HG02938 (cell line): Measurements from ENCODE around the gene XK.

Experiments
- ATAC-seq: cut with Tn5 transposase; IDR thresholded peaks from one replicate; pipeline ENCODE4 v1.9.1; 2021; ENCODE audit warnings: mild to moderate bottlenecking, moderate library complexity; ENCODE audit not compliant: unreplicated experiment

XK gene

DNA sequence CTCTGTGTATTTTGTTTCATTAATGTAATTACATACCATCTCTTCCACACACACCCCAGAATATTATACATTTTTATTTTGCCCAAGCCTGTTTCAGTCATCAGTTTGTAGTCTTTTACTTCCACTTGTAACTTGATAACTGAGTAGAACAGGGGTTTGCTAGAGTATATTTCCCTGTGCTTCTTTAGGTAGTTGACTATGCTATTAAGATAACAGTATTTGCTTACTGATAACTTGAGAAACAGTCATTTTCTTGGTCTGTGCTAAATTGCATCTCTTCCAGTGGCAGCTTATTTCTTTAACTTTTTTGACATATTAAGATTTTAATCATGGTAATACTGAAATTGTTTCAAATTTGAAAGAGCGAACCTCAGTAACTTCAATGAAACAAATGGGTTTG is 7.0 kb upstream of the XK start:
- no peak for ATAC-seq

- no peak for ATAC-seq
Measured at GRCh38 chrX:37679230-37679629, 6.4 kb upstream of the XK start.

GRCh38 chrX:37679888-37680287 is 5.7 kb upstream of the XK start:
- ATAC-seq = no peak

DNA sequence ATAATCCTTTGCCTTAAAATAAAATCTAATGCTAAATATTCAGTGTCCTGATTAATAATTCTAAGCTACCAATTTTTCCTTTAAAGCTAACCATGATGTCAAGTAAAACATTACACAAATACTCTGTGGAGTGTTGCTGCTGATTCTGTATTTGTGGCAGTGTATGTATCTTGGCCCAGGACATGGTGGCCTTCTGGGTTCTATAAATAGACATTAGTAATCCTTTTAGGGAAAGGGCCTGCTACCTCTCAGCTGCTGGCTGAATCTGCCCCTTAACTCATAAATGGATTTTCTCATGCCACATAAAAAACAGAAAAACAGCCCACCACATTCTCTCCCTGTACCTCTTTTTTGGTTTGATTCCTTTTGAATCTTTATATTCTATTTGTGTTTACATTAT is 1.2 kb upstream of the XK start:
- ATAC-seq = no peak

GRCh38 chrX:37684973-37685372 is 618 bp upstream of the XK start:
- ATAC-seq = no peak

DNA sequence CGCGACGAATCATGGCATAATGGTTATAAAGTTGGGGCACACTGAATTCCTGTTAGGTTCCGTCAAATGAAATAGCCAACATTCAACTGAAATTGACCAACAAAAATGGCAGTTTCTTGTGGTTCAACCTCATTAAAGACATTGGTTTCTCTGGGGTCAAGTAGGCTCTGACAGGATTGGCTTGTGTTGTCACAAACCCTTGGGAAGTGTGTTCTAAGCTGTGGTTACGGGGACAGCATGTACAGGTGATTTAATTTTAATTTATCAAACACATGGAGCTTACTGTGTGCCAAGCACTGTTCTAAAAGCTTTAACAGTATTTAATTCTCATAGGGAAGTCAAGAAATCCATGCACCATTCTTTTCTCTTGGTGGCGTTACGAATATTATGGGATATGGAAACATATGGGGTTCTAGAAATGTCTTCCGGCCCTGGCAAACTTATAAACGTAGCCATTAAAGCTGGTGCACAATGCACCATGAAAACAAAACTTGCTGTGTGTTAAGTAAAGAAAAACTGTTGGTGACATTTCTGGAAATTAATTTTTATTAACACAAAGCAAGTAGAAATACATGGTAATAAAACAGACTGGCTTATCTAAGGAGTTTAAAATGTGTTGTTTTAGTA is 891 bp downstream of the XK start:
- ATAC-seq = no peak

DNA sequence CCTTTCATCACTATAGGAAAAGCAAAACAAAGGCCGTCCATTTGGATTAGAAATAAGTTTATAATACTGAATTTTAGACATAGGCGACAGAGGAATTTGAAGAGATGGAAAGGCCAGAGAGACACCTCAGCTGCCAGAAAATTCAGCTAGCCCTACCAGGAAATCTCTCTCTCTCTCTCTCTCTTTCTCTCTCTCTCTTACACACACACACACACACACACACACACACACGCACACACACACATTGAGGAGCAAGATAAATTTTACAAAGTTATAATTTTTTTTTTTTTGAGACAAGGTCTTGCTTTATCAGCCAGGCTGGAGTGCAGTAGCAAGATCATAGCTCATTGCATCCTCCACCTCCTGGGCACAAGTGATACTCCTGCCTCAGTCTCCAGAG is 1.4 kb downstream of the XK start:
- ATAC-seq = no peak

GRCh38 chrX:37690119-37690518 is 4.5 kb downstream of the XK start:
- no peak for ATAC-seq

DNA sequence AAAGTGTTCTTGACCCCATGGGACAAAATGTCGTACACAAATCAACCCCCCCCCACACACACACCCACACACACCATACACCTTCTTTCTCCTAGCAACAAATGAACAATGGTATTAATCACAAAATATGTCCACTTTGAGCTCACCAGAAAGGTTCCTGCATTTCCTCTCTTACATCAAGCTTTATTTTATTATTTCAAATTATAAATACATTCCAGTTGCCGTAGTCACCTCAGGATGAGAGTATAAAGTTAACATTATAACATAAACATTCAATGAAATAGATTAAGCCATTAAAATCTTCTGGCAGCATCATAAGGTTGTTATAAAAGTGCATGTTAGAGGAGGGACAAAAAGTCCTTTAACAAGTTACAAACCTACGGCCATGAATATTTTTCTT is 7.3 kb downstream of the XK start:
- no peak for ATAC-seq

DNA sequence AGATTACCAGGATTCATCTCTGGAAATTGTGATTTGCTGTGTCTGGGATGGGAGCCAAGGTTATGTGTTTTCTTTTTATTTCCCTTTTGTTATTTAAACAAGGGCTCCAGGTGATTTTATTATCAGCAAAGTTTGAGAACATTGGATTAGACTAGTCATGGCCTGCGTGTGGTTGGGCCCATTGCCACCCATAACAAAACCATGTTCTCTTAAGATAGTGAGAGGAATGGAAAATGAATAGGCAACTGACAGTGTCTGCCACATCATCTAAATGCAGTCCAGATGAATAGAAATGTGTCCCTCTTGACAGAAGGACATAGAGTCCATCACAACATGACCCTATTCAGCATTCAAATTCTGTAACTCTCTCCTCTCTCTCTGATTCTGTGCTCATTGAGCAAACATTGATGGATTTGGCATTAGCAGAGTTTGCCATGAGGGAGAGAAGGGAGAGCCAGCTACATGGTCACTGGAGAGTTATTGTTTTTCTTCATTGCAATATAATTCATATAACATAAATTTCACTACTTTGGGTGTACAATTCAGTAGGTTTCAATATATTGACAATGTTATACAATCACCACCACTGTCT is 11.7 kb downstream of the XK start:
- ATAC-seq = no peak

DNA sequence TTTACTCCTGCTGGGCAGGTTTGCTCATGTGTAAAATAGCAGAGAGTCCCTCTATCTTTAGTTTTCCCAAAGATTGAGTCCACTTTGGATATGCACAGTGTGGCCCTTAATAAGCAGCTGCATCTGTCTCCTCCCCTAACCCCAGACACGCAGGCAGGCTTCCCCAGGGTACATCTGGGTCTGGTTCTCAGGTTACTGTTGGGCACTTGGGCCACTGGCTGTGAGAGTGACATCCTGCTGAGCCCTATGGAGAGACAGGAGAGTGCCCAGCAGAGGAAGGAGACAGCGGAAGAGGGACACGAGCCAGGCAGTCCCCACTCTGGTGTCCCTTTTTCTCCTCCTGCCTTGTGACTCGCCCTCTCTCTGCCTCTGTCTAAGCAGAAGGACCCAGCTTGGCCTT is 16.0 kb downstream of the XK start:
- no peak for ATAC-seq

- no peak for ATAC-seq
Measured at GRCh38 chrX:37711991-37712390, 26.4 kb downstream of the XK start.

- no peak for ATAC-seq
Measured at GRCh38 chrX:37712458-37712857, 26.9 kb downstream of the XK start.

DNA sequence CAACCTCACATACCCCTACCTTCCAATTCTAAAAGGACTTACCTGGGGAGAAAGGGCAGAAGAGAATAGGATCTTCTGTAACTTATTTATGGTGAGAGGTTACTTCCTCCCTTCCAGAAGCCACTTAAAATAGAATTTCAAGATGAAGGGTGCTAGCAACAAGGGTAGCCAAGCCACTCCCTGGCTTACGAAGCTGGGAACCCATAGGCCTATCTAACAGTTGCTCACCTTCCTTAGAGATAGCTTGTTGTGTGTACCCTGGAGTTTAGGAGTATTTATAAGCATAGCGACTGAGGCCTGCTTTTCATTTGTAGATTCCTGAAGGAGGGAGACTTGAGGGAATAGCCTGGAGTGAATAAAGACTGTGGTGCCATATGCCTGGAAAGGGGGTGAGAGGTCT is 28.9 kb downstream of the XK start:
- no peak for ATAC-seq

DNA sequence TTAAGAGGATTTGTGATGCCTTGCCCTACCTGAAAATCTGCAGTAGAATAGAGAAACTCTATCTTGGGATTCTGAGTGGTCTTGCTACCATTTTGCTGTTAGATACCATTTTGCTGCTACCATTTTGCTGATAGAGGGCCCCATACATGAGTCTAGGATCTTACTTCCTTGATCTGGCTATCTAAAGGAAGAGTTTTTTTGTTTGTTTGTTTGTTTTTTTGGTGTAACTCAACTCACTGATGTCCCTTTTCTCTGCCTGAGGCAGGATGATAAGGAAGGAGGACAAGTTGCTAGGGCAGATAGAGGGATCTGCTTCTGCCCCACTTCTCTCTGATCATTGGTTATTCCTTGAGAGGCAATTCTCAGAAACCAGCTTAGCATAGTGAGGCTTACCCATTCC is 31.0 kb downstream of the XK start:
- no peak for ATAC-seq

GRCh38 chrX:37717708-37718107 is 32.1 kb downstream of the XK start:
- ATAC-seq = no peak

- ATAC-seq = no peak
Measured at GRCh38 chrX:37722595-37722994, 37.0 kb downstream of the XK start.

- no peak for ATAC-seq
Measured at GRCh38 chrX:37726346-37726745, 40.8 kb downstream of the XK start.

- ATAC-seq = peak; percentile 58
Measured at GRCh38 chrX:37745354-37745753, 59.8 kb downstream of the XK start.

DNA sequence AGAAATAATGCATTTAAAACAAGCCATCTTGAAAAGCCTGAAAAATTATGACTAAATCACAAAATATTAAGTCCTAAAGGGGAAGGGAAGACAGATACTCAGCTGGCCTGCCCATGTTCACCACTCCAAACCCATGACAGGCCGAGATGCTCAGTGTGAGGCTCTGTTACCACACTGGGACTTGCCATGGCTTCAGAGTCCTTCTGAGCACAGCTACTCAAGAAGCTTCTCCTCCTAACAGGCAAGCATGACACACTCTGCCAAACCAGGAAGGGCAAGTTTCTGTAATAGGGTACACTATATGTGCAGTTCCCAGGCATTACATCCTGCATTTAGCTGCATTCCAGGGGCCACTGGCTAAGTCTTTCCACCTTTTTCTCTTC is 60.2 kb downstream of the XK start:
- peak; percentile 22 for ATAC-seq

- peak; percentile 89 for ATAC-seq
Measured at GRCh38 chrX:37746218-37746941, 60.8 kb downstream of the XK start.

DNA sequence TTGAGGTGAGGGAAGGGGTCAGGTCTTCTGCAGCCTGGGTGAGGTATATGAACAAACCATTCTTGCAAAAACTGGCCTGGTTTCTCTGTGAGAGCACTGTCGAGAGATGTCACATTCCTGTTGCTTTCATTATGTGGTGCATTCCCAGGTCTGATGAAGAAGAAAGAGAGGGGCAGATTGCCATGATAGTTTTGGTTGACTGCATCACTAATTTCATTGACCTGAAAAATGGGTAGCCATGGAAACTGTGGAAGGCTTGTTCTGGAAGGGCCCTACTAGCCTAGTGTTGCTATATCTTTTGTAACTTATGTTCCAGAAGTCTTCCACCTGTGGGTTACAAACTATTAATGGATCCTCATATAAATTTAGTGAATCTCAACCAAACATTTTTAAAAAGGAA is 61.4 kb downstream of the XK start:
- no peak for ATAC-seq

GRCh38 chrX:37752281-37752680 is 66.7 kb downstream of the XK start:
- ATAC-seq = no peak
